IMR-90 (cell line): ENCODE measurements around the gene NUMA1. TPM values are rescaled to one million over a fixed set of nuclear protein-coding genes. Genes with fewer than 3 reads are reported as not detected.

ENCODE experiments used
- ATAC-seq: fragments of 200-7000 bp; cut with Tn5 transposase; 2 replicates; pipeline ENCODE4 v1.9.1; 2020; ENCODE audit warnings: low read depth, mild to moderate bottlenecking, moderate library complexity
- BruUV-seq: library from RNA; stranded (reverse); fragments of 400-500 nt; replicated peaks from 2 replicates; lab custom pipeline; 2021; lab: Mats Ljungman, UMichigan
- CTCF ChIA-PET: fragments of 300-600 bp; formaldehyde crosslinking; extraction: SDS; loops from one replicate; lab custom pipeline; 2021; ENCODE audit warnings: antibody characterized with exemption; lab: Yijun Ruan, JAX
- POLR2A ChIA-PET: fragments of 300-600 bp; sonication (Branson Sonifier 250); formaldehyde crosslinking; loops from one replicate; lab custom pipeline; 2022; ENCODE audit warnings: antibody characterized with exemption; ENCODE audit not compliant: unreplicated experiment; lab: Charles Lee
- DNase-seq: peaks from one replicate; pipeline ENCODE4 v3.0.0; 2013
- H2AFZ ChIP-seq: replicated peaks from 2 replicates; pipeline ENCODE3; 2013; ENCODE audit warnings: low read length, mild to moderate bottlenecking; ENCODE audit not compliant: poor library complexity
- H2AK5ac ChIP-seq: 2 replicates; pipeline ENCODE4 v1.6.1; 2013; ENCODE audit warnings: low read depth, low read length, inconsistent platforms
- H2AK9ac ChIP-seq: replicated peaks from 2 replicates; pipeline ENCODE3; 2013; ENCODE audit warnings: mild to moderate bottlenecking, low read depth, low read length, moderate library complexity; ENCODE audit not compliant: poor library complexity
- H2BK120ac ChIP-seq: 2 replicates; pipeline ENCODE4 v1.6.1; 2013; ENCODE audit warnings: low read depth, low read length, inconsistent platforms
- H2BK15ac ChIP-seq: 3 replicates; pipeline ENCODE4 v1.6.1; 2013; ENCODE audit warnings: low read depth, low read length, inconsistent platforms
- H2BK20ac ChIP-seq: 2 replicates; pipeline ENCODE4 v1.6.1; 2013; ENCODE audit warnings: low read depth, mild to moderate bottlenecking, inconsistent platforms, low read length, moderate library complexity
- H2BK5ac ChIP-seq: 2 replicates; pipeline ENCODE4 v1.6.1; 2013; ENCODE audit warnings: mild to moderate bottlenecking, low read depth, low read length, inconsistent platforms; ENCODE audit not compliant: poor library complexity, severe bottlenecking
- H3K14ac ChIP-seq: replicated peaks from 2 replicates; pipeline ENCODE4 v1.6.1; 2013; ENCODE audit warnings: low read depth, low read length, inconsistent platforms
- H3K18ac ChIP-seq: 2 replicates; pipeline ENCODE4 v1.6.1; 2013; ENCODE audit warnings: low read depth, low read length, control low read depth
- H3K23ac ChIP-seq: 2 replicates; pipeline ENCODE4 v1.6.1; 2013; ENCODE audit warnings: low read depth, low read length, inconsistent platforms
- H3K27ac ChIP-seq: 2 replicates; pipeline ENCODE4 v1.5.1; 2013; ENCODE audit warnings: mild to moderate bottlenecking, control low read depth, low read length; ENCODE audit not compliant: insufficient read depth
- H3K27me3 ChIP-seq: 2 replicates; pipeline ENCODE4 v1.6.1; 2013; ENCODE audit warnings: low read length; ENCODE audit not compliant: control insufficient read depth, insufficient read depth
- H3K36me3 ChIP-seq: 2 replicates; pipeline ENCODE4 v1.6.1; 2013; ENCODE audit warnings: low read length, mixed read lengths; ENCODE audit not compliant: control insufficient read depth, insufficient read depth
- H3K4ac ChIP-seq: 2 replicates; pipeline ENCODE4 v1.6.1; 2013; ENCODE audit warnings: low read depth, low read length, inconsistent platforms
- H3K4me1 ChIP-seq: 2 replicates; pipeline ENCODE4 v1.6.1; 2013; ENCODE audit warnings: low read length, mixed read lengths; ENCODE audit not compliant: control insufficient read depth, insufficient read depth
- H3K4me2 ChIP-seq: 2 replicates; pipeline ENCODE4 v1.6.1; 2013; ENCODE audit warnings: low read depth, mild to moderate bottlenecking, control low read depth, low read length, moderate library complexity
- H3K4me3 ChIP-seq: 2 replicates; pipeline ENCODE4 v1.5.1; 2013; ENCODE audit warnings: low read depth, mild to moderate bottlenecking, control low read depth, low read length, moderate library complexity; ENCODE audit not compliant: insufficient read depth
- H3K56ac ChIP-seq: 2 replicates; pipeline ENCODE4 v1.6.1; 2013; ENCODE audit warnings: low read length, inconsistent platforms; ENCODE audit not compliant: insufficient read depth; ENCODE audit errors: extremely low read depth
- H3K79me1 ChIP-seq, 2 experiments: 2 replicates each; pipeline ENCODE4 v1.6.1; 2013; ENCODE audit warnings: low read length in 2 of 2, inconsistent platforms in 1 of 2, low read depth in 1 of 2
- H3K9ac ChIP-seq: 2 replicates; pipeline ENCODE4 v1.6.1; 2013; ENCODE audit warnings: low read depth, low read length, control low read depth
- H3K9me1 ChIP-seq: 2 replicates; pipeline ENCODE4 v1.6.1; 2013; ENCODE audit warnings: low read length, inconsistent platforms; ENCODE audit not compliant: insufficient read depth
- H3K9me3 ChIP-seq: 2 replicates; pipeline ENCODE4 v1.6.1; 2013; ENCODE audit warnings: low read length; ENCODE audit not compliant: control insufficient read depth, insufficient read depth
- H4K20me1 ChIP-seq: 2 replicates; pipeline ENCODE4 v1.6.1; 2013; ENCODE audit warnings: low read length, inconsistent platforms; ENCODE audit not compliant: insufficient read depth
- H4K5ac ChIP-seq: 2 replicates; pipeline ENCODE4 v1.6.1; 2013; ENCODE audit warnings: mild to moderate bottlenecking, low read depth, low read length, control low read depth
- H4K8ac ChIP-seq, 2 experiments: 2 replicates each; pipeline ENCODE4 v1.6.1; 2013; ENCODE audit warnings: low read depth in 2 of 2, low read length in 2 of 2, control low read depth in 1 of 2, inconsistent platforms in 1 of 2
- H4K91ac ChIP-seq: 2 replicates; pipeline ENCODE4 v1.6.1; 2013; ENCODE audit warnings: low read depth, low read length, inconsistent platforms; ENCODE audit not compliant: insufficient read depth
- CEBPB ChIP-seq: IDR thresholded peaks from 2 replicates; pipeline ENCODE4 v1.6.1; 2012; ENCODE audit warnings: low read depth, low read length, improper control_type of control experiment
- ELK1 ChIP-seq: fragments of 150-350 bp; IDR thresholded peaks from 2 replicates; pipeline ENCODE4 v1.6.1; 2016; ENCODE audit warnings: low read depth, mild to moderate bottlenecking, low read length, moderate library complexity, borderline replicate concordance
- MAFK ChIP-seq: IDR thresholded peaks from 2 replicates; pipeline ENCODE4 v1.6.1; 2012; ENCODE audit warnings: low read depth, low read length, improper control_type of control experiment
- MXI1 ChIP-seq: IDR thresholded peaks from 2 replicates; pipeline ENCODE4 v1.6.1; 2012; ENCODE audit warnings: low read depth, mild to moderate bottlenecking, low read length, moderate library complexity, borderline replicate concordance
- RCOR1 ChIP-seq: IDR thresholded peaks from 2 replicates; pipeline ENCODE4 v1.6.1; 2012; ENCODE audit warnings: mild to moderate bottlenecking, low read length, improper control_type of control experiment; ENCODE audit not compliant: insufficient replicate concordance
- SMC3 ChIP-seq: fragments of 150-350 bp; IDR thresholded peaks from 2 replicates; pipeline ENCODE4 v1.6.1; 2016; ENCODE audit warnings: low read depth, mild to moderate bottlenecking, antibody characterized with exemption, low read length, moderate library complexity
- USF2 ChIP-seq: fragments of 150-350 bp; IDR thresholded peaks from 2 replicates; pipeline ENCODE4 v1.6.1; 2017; ENCODE audit warnings: mild to moderate bottlenecking, antibody characterized with exemption, low read length, low read depth
- WGBS, 2 experiments: methylation state at CpG; one replicate each; pipeline versions ENCODE4 v1.1.5 to v1.1.7; 2013; ENCODE audit warnings: missing lambda C conversion rate in 2 of 2; ENCODE audit not compliant: insufficient read length in 1 of 2; ENCODE audit errors: extremely low coverage in 2 of 2; 5-methylcytosine and 5-hydroxymethylcytosine counted together
- dilution Hi-C: fragments of 300-500 bp; cut with HindIII; formaldehyde crosslinking; loops from one replicate; pipeline ENCODE4 v1.14.3; 2018; ENCODE audit warnings: low sequenced_read_pairs; ENCODE audit not compliant: unreplicated experiment
- in situ Hi-C: fragments of 300-500 bp; cut with MboI; formaldehyde crosslinking; loops from 3 replicates; pipeline ENCODE4 v1.14.3; 2019; ENCODE audit warnings: low sequenced_read_pairs, inconsistent platforms, mixed read lengths
- intact Hi-C: fragments of 100-400 bp; cut with micrococcal nuclease; formaldehyde crosslinking; loops from 2 replicates; pipeline ENCODE4 v1.10.0; 2022
- polyA plus RNA-seq, 3 experiments: library from polyadenylated mRNA; depleted of rRNA; stranded (reverse); fragments of >200 nt; gene quantifications; 2 replicates each; pipeline ENCODE4 v1.2.3, GENCODE V29; 2012; ENCODE audit warnings: low replicate concordance in 1 of 3
- total RNA-seq: library from RNA; depleted of rRNA; stranded (reverse); fragments of >200 nt; gene quantifications from 2 replicates; pipeline ENCODE4 v1.2.3, GENCODE V29; 2012

The NUMA1 gene
- total and polyA plus RNA-seq, 2 of the 4 experiments (the other 2 are of a cell fraction) = 61.7 to 97.0 TPM

- Histone ChIP-seq H3K4ac (no peak overlapping the region), H2BK20ac (no peak overlapping the region), H4K20me1 (no peaks in the 10 kb centered on the region), H3K79me1 (peaks cover 11 to 31% of the 10 kb centered on the region in 2 experiments; a peak in 3 of 4 replicates), H2BK15ac (no peak overlapping the region), H3K23ac (no peak overlapping the region), H3K36me3 (peaks cover 4% of the 10 kb centered on the region), H3K56ac (no peak overlapping the region), H2AFZ (no peak overlapping the region), H3K14ac (no peak overlapping the region), H3K4me2 (no peak overlapping the region), H3K9me1 (no peaks in the 10 kb centered on the region), H2BK5ac (no peak overlapping the region), H4K5ac (no peak overlapping the region), H2BK120ac (no peak overlapping the region), H3K9me3 (no peaks in the 10 kb centered on the region), H3K27ac (no peak overlapping the region), H3K4me3 (no peak overlapping the region), H3K4me1 (peaks cover under 1% of the 10 kb centered on the region; the same call in 1 of the 2 replicates), H3K27me3 (no peaks in the 10 kb centered on the region), H2AK9ac (no peak overlapping the region), H3K18ac (no peak overlapping the region), H2AK5ac (no peak overlapping the region), H4K8ac (no peak overlapping the region), H4K91ac (no peak overlapping the region), H3K9ac (no peak overlapping the region)
- intact Hi-C loops = no loop called here
- ChIA-PET CTCF (no interaction called here), POLR2A (no interaction called here)
- no peak for ATAC-seq
- in situ Hi-C loops = no loop called here
- no peak for DNase-seq
- no TSS peak for BruUV-seq
- no peak for TF ChIP-seq SMC3
- no peak for TF ChIP-seq CEBPB
- no peak for TF ChIP-seq MAFK
- no peak for TF ChIP-seq USF2
- no peak for TF ChIP-seq ELK1
- TF ChIP-seq MXI1 = no peak
- TF ChIP-seq RCOR1 = no peak
- no CpG with 5 or more reads among the region's 2 CpGs for WGBS, 2 experiments
- dilution Hi-C loops = no loop called here
Measured at GRCh38 chr11:72083414-72083813, 3.1 kb upstream of the NUMA1 start.
